ENCODE measurements around the gene FUT8.

DNA sequence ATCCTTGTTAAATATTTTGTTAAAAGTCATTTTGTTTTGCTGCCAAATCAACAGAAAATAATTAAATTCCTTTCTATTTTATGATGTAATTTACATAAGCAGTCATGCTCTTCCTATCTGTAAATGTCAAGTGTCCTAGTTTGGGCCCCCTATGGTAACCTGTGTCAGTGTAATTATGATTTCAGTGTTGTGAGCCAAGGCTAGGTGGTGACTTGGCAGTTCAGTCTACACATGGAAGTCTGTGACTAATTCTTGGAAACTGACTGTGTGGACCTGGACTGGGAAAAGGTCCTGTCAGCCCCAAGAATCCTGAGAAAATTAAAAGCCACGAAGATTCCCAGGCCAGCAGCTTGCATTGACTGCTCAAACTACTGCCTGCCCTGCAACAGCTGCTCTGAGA lies 371.0 kb downstream of the FUT8 start:
- TF ChIP-seq ZNF8 (CRISPR knock-in tag; IDR thresholded peaks at IDR 0.05) (no peak), ZNF565 (CRISPR knock-in tag; conservative IDR thresholded peaks at IDR 0.05; ENCODE audit: low read depth) (no peak), ZC3H10 (CRISPR knock-in tag; IDR thresholded peaks at IDR 0.05) (no peak), SNAI2 (CRISPR knock-in tag; IDR thresholded peaks at IDR 0.05) (no peak), RARB (CRISPR knock-in tag; IDR thresholded peaks at IDR 0.05) (no peak), OSR1 (CRISPR knock-in tag; IDR thresholded peaks at IDR 0.05) (no peak), ZFP30 (CRISPR knock-in tag; IDR thresholded peaks at IDR 0.05) (no peak), CREB5 (CRISPR knock-in tag; IDR thresholded peaks at IDR 0.05; ENCODE audit: low read depth) (no peak), ARNTL (CRISPR knock-in tag; IDR thresholded peaks at IDR 0.05; ENCODE audit: borderline replicate concordance, low read depth) (no peak)
- TF ChIP-seq, protein P1, sequence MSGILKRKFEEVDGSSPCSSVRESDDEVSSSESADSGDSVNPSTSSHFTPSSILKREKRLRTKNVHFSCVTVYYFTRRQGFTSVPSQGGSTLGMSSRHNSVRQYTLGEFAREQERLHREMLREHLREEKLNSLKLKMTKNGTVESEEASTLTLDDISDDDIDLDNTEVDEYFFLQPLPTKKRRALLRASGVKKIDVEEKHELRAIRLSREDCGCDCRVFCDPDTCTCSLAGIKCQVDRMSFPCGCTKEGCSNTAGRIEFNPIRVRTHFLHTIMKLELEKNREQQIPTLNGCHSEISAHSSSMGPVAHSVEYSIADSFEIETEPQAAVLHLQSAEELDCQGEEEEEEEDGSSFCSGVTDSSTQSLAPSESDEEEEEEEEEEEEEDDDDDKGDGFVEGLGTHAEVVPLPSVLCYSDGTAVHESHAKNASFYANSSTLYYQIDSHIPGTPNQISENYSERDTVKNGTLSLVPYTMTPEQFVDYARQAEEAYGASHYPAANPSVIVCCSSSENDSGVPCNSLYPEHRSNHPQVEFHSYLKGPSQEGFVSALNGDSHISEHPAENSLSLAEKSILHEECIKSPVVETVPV (CRISPR knock-in tag; IDR thresholded peaks at IDR 0.05): no peak
